Fibroblast of villous mesenchyme (primary cell): ENCODE measurements around the gene INTS11. TPM values are rescaled to one million over a fixed set of nuclear protein-coding genes. Genes with fewer than 3 reads are reported as not detected.

ENCODE experiments used
- DNase-seq: peaks from one replicate; pipeline ENCODE4 v3.0.0-alpha.2; 2010; ENCODE audit warnings: low read depth
- H3K4me3 ChIP-seq: 2 replicates; pipeline ENCODE4 v1.5.1; 2011; ENCODE audit warnings: low read depth, mild to moderate bottlenecking, low read length
- total RNA-seq: library from RNA; depleted of rRNA; stranded (reverse); fragments of >200 nt; gene quantifications from 2 replicates; pipeline ENCODE4 v1.2.3, GENCODE V29; 2012
- TF ChIP-seq, protein P1 (sequence below): IDR thresholded peaks from 2 replicates; pipeline ENCODE4 v1.5.1; 2012; ENCODE audit warnings: low read depth, mild to moderate bottlenecking, low read length; ENCODE audit not compliant: insufficient read depth

Gene INTS11
- total RNA-seq, 1 donor: 57.9 TPM

DNA sequence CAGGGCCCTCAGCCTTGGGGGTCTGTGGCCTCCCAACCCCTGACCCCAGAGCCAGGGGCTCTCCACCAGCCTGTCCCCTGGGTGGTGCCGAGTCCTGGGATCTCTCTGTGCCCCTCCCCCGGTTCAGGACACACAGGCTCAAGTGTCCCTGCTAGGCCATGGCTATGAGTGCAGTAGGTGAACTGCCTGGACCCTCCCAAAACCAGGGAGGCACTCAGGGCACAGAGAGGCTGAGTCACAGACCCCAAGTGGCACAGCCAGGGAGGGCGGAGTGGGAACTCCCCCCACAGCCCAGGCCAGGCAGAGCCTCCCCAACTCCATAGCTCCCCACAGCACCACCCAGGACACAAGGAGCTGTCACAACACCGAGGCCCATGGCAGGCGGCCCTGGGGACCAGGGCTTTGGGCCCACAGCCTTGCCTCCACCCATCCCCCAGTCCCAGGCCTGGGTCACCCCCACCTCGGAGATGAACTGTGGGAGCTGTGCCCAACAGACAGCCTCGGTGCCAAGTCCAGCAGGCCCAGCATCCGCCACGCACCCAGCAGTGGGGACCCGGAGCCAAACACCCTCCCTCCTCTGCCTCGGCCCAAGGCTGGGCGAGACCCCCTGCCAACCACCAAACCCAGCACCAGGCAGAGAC lies 21.5 kb upstream of the INTS11 start:
- no peak overlapping the region for H3K4me3 ChIP-seq
- no peak for DNase-seq
- TF ChIP-seq, protein P1, sequence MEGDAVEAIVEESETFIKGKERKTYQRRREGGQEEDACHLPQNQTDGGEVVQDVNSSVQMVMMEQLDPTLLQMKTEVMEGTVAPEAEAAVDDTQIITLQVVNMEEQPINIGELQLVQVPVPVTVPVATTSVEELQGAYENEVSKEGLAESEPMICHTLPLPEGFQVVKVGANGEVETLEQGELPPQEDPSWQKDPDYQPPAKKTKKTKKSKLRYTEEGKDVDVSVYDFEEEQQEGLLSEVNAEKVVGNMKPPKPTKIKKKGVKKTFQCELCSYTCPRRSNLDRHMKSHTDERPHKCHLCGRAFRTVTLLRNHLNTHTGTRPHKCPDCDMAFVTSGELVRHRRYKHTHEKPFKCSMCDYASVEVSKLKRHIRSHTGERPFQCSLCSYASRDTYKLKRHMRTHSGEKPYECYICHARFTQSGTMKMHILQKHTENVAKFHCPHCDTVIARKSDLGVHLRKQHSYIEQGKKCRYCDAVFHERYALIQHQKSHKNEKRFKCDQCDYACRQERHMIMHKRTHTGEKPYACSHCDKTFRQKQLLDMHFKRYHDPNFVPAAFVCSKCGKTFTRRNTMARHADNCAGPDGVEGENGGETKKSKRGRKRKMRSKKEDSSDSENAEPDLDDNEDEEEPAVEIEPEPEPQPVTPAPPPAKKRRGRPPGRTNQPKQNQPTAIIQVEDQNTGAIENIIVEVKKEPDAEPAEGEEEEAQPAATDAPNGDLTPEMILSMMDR: no peak

DNA sequence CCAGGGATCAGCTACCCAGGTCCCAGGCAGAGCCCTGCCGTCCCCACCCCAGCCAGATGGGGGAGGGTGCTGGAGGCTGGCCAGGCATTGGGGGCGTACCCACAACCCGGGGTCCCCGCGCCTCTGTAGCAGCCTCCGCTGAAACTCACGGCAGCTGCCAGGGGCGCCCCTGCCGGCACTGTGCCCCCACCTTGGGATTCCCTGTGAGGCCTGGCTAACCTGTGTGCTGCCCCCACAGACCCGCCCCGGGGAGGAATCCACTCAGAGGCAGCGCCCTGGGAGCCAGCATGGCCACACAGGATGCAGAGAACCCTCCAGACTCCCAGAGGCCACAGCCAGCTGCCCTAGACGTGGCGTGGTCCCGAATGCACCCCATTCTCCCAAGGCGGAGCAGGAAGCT lies 20.9 kb upstream of the INTS11 start:
- H3K4me3 ChIP-seq: no peak overlapping the region
- TF ChIP-seq, protein P1: no peak
- DNase-seq: no peak

DNA sequence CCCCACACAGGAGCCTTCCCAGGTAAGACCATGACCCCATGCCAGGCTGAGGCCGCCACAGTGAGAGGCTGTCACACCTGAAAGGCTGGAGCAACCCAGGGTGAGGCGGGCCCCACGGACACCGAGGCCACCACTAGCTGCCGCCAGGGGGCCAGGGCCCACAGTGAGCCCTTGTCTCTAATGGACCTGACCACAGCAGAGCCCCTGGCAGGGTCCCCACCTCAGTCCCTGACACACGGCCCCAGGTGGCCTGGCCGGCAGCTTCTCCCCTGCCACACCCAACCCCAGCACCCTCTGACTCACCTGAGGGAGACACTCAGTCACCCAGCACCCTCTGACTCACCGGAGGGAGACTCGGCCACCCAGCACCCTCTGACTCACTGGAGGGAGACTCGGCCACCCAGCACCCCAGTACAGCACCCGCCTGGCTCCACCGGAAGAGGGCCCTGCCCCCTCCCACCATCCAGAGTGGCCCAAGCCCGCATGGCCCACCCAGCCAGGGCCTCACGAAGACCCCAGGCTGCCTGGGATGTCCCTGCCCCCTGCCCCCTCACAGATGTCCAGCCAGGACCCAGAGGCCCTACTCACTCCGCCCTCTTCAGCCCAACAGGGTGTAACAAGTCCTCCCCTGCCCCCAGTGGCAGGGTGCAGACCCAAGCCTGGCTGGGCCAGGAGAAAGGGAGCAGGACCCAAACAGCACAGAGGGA lies 20.3 kb upstream of the INTS11 start:
- H3K4me3 ChIP-seq: no peak overlapping the region
- DNase-seq: peak; percentile 75
- TF ChIP-seq, protein P1: peak; percentile 48

DNA sequence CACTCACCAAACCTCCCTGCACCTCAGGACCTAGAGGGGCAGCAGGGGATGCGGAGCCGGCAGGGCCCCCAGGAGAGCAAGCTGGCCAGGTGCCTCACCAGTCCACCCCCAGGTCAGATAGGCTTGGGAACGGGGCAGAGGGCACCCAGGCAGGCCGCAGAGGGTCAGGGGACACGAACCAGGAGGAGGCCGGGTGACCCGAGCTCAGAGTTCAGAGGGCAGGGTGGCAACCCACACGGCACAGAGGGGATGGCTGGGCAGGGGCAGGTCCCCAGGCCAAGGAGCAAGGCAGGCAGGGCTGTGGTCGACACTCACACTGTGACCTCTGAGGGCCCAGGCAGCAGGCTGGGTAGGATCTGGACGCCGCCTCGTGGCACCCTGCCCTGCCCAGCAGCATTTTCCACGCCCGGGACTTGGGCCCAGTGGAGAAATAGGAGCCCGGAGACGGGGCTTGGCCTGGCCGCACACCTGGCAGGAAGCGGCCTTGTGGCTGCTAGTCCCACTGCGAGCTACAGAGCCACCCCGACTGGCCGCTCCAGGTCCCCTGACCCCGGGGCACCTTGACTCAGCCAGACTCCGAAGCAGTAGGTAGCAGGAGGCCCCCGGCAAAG lies 19.5 kb upstream of the INTS11 start:
- H3K4me3 ChIP-seq: no peak overlapping the region
- TF ChIP-seq, protein P1: no peak

DNA sequence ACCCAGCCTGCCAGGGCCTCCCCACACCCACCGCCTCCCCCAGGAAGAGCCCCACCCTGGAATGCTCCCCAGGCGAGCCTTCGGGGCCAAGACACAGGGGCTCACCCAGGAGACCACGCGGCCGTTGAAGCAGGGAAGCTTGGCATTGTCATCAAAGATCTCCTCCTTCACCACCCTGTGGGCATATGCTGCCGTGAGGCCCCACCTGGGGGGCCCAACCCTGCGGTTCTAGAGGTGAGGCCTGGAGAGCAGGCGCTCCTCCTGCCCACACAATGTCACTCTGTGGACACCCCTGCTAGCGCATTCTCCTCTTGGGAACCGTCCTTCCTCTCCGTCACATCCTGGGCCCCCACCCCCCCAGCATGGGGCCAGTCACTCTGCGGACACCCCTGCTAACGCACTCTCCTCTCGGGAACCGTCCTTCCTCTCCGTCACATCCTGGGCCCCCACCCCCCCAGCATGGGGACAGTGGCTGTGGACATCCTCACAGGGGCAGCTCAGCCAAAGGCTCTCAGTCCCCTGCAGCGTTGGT lies 18.2 kb upstream of the INTS11 start:
- H3K4me3 ChIP-seq: no peak overlapping the region
- TF ChIP-seq, protein P1: no peak
- no peak for DNase-seq

More for the DNA sequence above, 19.5 kb upstream of the INTS11 start:
- DNase-seq: no peak

DNA sequence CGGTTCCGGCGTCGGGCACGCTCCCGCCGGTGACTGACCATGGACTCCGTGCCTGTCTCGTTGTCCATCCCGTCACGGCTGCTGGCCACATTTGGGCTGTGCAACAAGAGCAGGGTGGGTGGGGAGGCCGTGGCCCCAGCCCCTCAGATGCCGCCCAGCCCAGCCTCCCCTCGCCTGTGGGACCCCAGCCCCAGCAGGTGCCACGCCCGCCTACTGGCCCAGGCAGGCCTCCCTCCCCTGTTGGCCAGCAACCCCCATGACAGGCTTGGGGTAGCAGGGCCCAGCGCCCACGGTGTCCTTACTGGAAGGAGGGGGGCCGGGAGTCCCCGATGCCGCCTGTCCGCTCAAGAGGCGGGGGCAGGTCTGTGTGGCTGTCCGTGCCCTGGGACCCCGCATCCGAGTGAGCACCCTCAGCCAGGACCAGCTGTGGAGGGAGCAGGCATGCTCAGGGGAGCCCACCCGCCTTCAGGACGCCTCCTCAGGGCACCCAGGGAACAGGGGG lies 17.7 kb upstream of the INTS11 start:
- DNase-seq: no peak
- TF ChIP-seq, protein P1: no peak
- no peak overlapping the region for H3K4me3 ChIP-seq
